NCI-H1048 (cell line): Measurements from ENCODE around the gene KNDC1.
"Not testable (repeated sequence)": the region's sequence is repeated elsewhere in the genome, so short reads cannot be mapped to it uniquely, and the experiment has no call there.

ENCODE experiments used
- DNase-seq: peaks from one replicate; lab custom pipeline; 2025; lab: John Stamatoyannopoulos, UW

Gene KNDC1

GRCh38 chr10:133162910-133163856 lies 3.2 kb downstream of the KNDC1 start:
- DNase-seq: no peak

- no peak for DNase-seq
These were observed 4.1 kb downstream of the KNDC1 start for GRCh38 chr10:133163889-133164815.

GRCh38 chr10:133164816-133165555 lies 5.0 kb downstream of the KNDC1 start:
- no peak for DNase-seq

- DNase-seq: no peak
These were observed 5.8 kb downstream of the KNDC1 start for GRCh38 chr10:133165556-133166503.

GRCh38 chr10:133166504-133166827 lies 6.4 kb downstream of the KNDC1 start:
- no peak for DNase-seq

- no peak for DNase-seq
These were observed 7.0 kb downstream of the KNDC1 start for GRCh38 chr10:133166828-133167692.

- no peak for DNase-seq
These were observed 7.9 kb downstream of the KNDC1 start for GRCh38 chr10:133167693-133168616.

- no peak for DNase-seq
These were observed 8.6 kb downstream of the KNDC1 start for GRCh38 chr10:133168617-133169031.

GRCh38 chr10:133169173-133169947 lies 9.3 kb downstream of the KNDC1 start:
- no peak for DNase-seq

- no peak for DNase-seq
These were observed 10.1 kb downstream of the KNDC1 start for GRCh38 chr10:133170092-133170491.

GRCh38 chr10:133173860-133174640 lies 14.0 kb downstream of the KNDC1 start:
- no peak for DNase-seq

- DNase-seq: no peak
These were observed 14.8 kb downstream of the KNDC1 start for GRCh38 chr10:133174689-133175263.

GRCh38 chr10:133175624-133176023 lies 15.6 kb downstream of the KNDC1 start:
- not testable (repeated sequence) for DNase-seq

GRCh38 chr10:133176546-133176945 lies 16.5 kb downstream of the KNDC1 start:
- DNase-seq: no peak

- no peak for DNase-seq
These were observed 17.6 kb downstream of the KNDC1 start for GRCh38 chr10:133177380-133178157.
